GM21576 (cell line): ENCODE data around the gene HUS1.
"Not testable (repeated sequence)": the region's sequence is repeated elsewhere in the genome, so short reads cannot be mapped to it uniquely, and the experiment has no call there.

ENCODE experiments used
- ATAC-seq: cut with Tn5 transposase; IDR thresholded peaks from one replicate; pipeline ENCODE4 v1.9.1; 2021; ENCODE audit warnings: mild to moderate bottlenecking, moderate library complexity; ENCODE audit not compliant: unreplicated experiment

HUS1 gene

DNA sequence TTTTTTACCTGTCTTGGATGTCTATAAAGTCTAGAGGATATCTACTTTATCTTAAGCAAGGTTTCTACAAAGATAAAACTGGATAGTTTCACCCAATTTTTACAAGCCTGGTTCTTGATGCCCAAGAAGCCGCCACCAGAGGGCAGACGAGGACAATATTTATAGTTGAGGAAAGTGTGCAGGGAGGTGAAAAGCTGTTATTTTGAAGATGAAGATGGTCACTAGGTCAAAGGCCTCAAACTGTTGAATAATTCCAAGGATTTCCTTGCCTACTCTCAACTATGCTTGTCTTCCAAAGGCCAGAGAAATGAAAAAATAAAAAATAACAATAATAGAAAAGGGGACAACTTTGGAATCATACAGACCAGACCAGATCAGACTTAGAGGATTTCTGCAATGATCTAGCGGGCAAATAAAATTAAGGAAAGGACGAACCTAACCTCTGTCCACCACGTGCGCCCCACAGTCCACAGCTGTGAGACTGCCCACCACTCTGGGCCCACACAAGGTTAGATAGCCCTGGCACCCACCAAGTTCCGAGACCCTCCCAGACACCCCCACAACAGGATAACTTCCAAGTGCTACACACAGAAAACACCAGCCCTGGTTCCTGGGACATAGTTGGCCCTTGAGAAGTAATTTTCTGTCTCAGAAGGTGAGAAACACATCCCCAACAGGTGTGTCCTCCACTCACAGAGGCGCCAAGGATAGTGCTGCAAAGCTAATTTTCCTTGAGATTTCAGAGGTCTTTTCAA, 34.0 kb downstream of the HUS1 start:
- peak; percentile 53 for ATAC-seq

DNA sequence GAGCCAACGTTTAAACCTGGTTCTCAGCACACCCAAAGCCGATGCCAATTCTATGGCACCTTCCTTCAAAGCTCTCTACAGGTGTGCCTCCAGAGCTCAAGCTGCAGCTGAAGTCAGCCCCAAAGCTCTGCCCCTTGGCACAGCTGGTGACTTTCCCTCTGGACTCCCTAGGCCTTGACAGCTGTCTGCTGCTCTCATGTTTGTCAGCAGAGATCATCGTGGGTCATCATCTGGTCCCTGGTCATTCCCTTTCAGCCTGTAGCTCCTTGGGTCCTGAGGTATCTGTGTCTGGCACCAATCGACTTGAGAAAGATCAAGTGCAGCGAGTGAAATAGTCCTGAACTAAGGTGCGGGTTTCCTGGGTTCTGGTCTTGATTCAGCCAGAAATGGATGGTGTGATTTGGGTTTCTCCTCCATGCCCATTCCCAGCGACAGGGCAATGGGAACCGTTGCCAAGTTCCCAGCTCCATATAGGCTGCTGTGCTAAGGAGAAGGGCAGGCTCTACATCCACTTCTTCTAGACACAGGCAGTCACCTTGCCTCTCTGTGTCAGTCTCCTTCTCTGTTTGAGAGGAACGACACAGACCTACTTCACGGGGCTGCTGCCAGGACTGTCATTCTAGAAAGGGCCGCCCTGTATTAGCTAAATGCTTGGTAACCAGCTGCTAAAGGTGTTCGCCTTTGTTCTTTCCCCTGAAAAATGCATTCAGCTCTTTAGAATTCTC, 34.7 kb downstream of the HUS1 start:
- ATAC-seq, result no peak

- ATAC-seq, result no peak
These were observed 35.5 kb downstream of the HUS1 start for GRCh38 chr7:47943676-47944474.

GRCh38 chr7:47942651-47943050, 36.8 kb downstream of the HUS1 start:
- not testable (repeated sequence) for ATAC-seq

DNA sequence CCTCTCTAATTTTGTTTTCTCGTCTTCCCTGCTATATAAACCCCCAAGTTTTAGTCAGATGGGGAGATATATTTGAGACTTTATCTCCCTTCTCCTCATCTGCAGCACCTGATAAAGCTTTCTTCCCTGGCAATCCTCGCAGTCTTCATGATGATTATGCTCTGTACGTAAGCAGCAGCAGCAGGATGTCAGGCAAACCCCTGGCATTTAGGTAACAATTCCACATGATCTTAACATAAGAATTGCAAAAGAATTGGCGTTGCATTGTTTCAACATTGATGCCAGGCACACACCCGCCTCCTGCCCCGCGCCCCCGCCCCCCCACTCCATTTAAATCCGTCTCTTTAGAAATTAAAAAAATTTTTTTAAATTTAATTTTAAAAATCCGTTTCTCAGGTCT, 37.3 kb downstream of the HUS1 start:
- no peak for ATAC-seq

GRCh38 chr7:47941136-47941844, 38.1 kb downstream of the HUS1 start:
- no peak for ATAC-seq

DNA sequence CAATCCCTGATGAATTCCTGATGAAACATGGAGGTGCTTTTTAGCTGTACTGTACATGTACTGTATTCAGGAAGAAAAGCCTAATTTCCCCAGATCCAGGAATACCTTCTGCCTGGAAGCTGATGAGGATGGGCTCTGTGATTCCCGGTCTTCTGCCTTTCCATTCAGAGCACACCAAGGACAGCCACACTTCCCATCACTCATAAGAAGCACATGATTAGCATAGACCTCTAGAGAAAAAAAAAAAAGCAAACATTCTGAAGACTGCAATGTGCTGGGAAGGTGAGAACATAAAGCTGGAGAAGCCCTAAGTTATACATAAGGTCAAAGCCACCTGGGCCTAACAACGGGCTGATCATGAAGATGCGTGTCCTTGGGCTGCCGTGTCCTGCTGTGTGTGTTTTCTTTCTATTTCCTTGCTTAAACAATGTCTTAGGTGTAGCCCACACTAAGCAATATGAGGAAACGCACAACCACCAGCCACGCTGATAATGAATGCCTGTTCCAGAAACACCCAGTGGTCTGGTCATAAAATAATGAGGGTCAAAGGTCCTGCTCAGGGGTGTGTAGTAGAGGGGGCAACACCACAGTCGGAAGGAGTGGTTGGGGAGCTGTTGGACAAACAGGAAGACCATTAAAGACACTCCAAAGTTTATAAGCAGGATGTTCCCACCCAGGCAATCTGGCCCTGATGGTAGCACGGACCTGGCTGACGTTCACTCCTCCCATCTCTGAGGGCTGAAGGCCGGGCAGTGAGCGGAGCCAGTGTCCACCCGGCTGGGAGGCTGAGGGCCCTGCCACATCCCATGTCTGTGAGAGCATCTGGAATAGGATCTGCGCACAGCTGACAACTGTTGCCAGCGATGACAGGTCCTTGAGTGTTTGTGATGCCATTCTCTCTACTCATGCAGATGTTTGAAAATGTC, 39.1 kb downstream of the HUS1 start:
- no peak for ATAC-seq

DNA sequence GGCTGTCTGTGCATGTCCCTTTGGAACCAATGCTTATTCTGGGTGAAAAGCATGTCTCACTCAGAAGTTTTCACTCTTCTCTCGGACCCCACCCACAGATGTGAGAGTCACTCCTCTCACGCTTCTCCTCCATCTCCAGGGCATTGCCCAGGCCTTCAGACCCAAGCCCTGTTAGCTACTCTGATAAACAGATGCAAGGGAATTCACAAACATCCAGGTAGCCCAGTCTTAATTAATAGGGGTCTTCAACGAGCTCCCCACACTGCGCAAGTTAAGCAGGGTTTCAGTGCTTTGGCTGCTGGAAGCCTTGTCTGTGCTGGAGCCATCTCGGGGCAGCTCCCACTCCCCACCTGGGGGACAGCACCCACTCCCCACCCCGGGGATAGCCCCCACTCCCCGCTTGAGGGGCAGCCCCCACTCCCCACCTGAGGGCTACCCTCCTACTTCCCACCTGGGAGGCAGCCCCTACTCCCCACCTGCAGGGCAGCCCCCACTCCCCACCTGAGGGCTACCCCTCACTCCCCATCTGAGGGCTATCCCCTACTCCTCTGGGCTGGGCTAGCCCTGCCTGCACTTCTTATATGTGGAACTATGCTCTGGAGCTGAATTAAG, 39.9 kb downstream of the HUS1 start:
- no peak for ATAC-seq

GRCh38 chr7:47938574-47939165, 40.7 kb downstream of the HUS1 start:
- no peak for ATAC-seq

- peak; percentile 53 for ATAC-seq
These were observed 41.5 kb downstream of the HUS1 start for GRCh38 chr7:47937711-47938573.

DNA sequence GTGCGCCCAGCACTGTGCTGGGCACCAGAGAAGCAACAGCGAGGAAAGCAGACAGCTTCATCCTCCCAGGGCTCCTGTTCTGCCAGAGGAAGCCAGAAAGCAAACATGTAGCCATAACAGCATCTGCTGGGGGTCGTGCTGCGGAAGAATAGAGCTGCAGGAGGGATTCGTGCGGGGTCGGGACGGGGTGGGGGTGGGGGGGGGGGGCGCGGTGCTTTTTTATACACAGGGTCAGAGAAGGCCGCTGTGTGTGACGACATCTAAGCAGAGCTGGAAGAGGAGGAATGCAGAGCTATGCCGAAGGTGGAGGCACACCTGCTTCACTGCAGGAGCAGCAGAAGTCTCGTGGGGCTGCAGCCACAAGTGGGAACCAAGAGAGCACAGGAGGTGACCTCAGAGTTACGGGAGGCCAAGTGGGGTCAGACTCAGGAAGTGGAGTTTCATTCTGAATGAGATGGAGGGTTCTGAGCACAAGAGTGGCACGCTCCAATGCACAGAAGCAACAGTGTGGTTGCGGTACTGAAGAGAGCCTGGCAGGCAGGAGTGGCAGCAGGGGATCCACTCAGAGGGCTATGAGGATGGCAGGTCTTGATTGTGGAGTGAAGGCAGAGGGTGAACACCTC, 42.2 kb downstream of the HUS1 start:
- peak; percentile 92 for ATAC-seq

- no peak for ATAC-seq
These were observed 43.1 kb downstream of the HUS1 start for GRCh38 chr7:47936323-47936722.

DNA sequence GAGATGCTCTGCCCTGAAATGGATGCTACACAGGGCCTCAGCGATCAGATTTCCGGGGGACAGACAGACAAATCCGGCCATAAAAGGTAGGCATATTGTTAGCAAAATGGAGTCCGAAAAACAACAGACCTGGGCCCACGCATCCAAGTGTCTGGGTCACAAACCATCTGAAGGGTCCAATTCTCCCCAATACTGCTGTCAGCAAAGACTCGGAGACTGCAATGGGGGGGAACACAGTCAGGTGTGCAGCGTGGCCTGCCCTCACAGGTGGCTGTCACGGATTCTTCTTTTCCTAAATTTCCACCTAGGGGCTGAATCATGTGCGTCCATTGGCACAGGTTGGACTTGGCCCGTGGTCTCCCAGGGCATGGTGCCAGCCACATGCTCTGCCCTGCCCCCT, 44.1 kb downstream of the HUS1 start:
- ATAC-seq, result no peak

DNA sequence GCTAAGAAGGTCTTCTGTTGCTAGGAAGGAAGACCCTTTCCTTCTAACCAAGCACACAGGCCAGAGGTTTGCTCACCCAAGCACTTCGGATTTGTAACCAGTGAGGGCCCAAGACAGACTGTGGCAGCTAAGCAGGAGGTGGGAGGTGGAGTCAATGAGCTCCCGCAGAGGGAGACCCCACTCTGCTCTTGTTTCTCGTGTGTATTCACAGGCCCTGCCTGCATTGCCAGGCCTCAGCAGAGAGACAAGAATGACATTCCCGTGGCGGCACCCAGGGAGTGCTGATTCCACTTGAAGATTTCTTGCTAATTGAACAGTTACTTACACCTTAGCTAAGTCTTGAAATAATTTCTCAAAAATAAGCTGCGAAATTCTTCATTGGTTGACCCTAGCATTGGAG, 44.6 kb downstream of the HUS1 start:
- ATAC-seq, result no peak

DNA sequence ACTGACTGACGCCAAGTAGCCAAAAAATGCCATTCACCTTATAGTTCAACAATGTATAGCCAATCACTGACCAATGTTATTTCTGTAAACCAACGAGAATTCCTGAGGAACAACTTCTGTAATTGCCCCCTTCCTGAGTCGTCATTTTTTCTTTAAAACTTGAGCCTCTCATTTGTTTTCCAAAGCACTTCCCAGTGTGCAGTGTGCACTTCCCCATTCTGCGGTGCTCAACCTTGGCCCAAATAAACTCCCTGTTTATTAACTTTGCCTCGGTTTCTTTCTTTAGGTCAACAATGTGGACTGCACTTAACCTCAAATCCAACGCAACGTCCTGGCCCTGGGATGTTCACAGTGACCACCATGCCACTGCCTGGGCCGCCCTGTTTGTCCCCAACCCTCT, 46.2 kb downstream of the HUS1 start:
- no peak for ATAC-seq

GRCh38 chr7:47932466-47933037, 46.9 kb downstream of the HUS1 start:
- no peak for ATAC-seq

- no peak for ATAC-seq
These were observed 47.4 kb downstream of the HUS1 start for GRCh38 chr7:47932016-47932415.
